Measurements from ENCODE around the gene MEPCE. TPM values are rescaled to one million over a fixed set of nuclear protein-coding genes. Genes with fewer than 3 reads are reported as not detected.

The MEPCE gene
- total RNA-seq, 1 experiment from 2014 or later = 43.3 TPM

DNA sequence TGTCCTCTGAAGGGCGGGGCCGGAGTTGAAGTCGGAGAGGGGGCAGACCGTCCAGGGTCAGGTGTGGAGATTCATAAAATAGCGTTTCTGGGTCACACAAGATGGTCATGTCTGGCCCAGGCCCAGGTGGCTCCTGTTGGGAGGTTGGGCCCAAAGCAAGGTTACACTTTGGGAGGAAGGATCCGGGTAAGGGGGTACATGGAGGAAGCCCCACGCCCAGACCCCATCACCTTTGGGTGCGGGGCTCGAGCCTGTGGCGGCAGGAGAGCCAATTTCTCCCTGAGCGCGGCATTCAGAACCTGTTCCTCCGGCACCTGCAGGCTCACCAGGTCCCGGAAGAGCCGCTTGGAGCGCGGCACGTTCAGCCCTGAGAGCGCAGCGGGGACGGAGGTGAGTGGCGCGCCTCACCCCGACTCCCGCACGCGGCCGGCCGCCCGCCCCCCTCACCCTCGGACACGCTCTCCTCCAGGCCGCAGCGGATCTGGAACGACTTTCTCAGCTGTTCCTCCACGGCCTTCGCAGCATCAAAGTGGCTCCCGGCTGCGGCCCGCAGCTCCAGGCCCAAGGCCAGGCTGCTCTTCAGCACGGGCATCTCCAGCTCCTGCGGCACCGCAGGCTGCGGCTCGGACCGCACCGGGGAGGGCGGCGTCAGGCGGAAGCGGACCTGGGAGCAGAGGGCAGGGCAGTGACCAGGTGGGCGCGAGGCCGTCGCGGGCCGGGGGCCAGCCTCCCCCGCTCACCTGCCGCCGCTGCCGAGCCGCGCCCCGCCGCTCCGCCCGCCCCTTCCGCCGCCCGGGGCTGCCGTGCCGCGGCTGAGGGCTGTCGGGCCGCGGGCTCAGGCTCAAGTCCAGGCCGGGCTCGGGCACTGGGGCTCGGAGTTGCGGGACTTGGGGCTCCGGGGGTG is 6.0 kb downstream of the MEPCE start:
- intact Hi-C loops (cut with micrococcal nuclease; ENCODE audit: unreplicated experiment) = loop anchor here (2.0 kb wide), 1 partner anchor 15 kb away; no protein-coding TSS in a partner anchor
- H3K4me3 Mint-ChIP-seq (ENCODE audit: unreplicated experiment) = peak overlapping the region; percentile 88
- H3K27ac Mint-ChIP-seq (ENCODE audit: unreplicated experiment) = peak overlapping the region; percentile 96
- no peaks in the 10 kb centered on the region for H3K27me3 ChIP-seq (replicated peaks; ENCODE audit: control insufficient read depth, insufficient read depth, low read length)
- H3K4me1 ChIP-seq = 0 out of 2 replicates have a peak, but pooled peaks cover 7% of the 10 kb centered on the region
- no peak for TF ChIP-seq CTCF (IDR thresholded peaks at IDR 0.05; ENCODE audit: insufficient read depth in 1 of 2, low read depth in 1 of 2, low read length in 1 of 2, severe bottlenecking in 1 of 2, unreplicated experiment in 1 of 2)
- H3K36me3 ChIP-seq (ENCODE audit: control insufficient read depth, insufficient read depth, low read length) = no peaks in the 10 kb centered on the region; the same call in 1 of the 2 replicates
- H3K9me3 Mint-ChIP-seq (ENCODE audit: unreplicated experiment) = no peaks in the 10 kb centered on the region
- H3K9me3 ChIP-seq = no peaks in the 10 kb centered on the region
- H3K27me3 Mint-ChIP-seq (ENCODE audit: insufficient read depth, unreplicated experiment) = no peaks in the 10 kb centered on the region
- ChIA-PET POLR2A (interaction anchor here (0.6 to 1.0 kb wide), 3 partner anchors 7 to 104 kb away, joined by 4 to 13 read pairs (median 7); partner anchors contain the start of gene ZCWPW1), CTCF (interaction anchor here (0.5 kb wide), 1 partner anchor 19 kb away, joined by 4 read pairs; no protein-coding TSS in a partner anchor)
- H3K4me1 Mint-ChIP-seq (ENCODE audit: low read depth, unreplicated experiment) = peaks cover 23% of the 10 kb centered on the region
- H3K4me3 ChIP-seq (ENCODE audit: low read depth, low read length) = peak overlapping the region; percentile 91
- peaks cover 56% of the 10 kb centered on the region for H3K36me3 Mint-ChIP-seq (ENCODE audit: insufficient read depth, unreplicated experiment)
- DNase-seq = peak; percentile 60 to 70
- TSS peak; percentile 55 for BruUV-seq (replicated peaks)

DNA sequence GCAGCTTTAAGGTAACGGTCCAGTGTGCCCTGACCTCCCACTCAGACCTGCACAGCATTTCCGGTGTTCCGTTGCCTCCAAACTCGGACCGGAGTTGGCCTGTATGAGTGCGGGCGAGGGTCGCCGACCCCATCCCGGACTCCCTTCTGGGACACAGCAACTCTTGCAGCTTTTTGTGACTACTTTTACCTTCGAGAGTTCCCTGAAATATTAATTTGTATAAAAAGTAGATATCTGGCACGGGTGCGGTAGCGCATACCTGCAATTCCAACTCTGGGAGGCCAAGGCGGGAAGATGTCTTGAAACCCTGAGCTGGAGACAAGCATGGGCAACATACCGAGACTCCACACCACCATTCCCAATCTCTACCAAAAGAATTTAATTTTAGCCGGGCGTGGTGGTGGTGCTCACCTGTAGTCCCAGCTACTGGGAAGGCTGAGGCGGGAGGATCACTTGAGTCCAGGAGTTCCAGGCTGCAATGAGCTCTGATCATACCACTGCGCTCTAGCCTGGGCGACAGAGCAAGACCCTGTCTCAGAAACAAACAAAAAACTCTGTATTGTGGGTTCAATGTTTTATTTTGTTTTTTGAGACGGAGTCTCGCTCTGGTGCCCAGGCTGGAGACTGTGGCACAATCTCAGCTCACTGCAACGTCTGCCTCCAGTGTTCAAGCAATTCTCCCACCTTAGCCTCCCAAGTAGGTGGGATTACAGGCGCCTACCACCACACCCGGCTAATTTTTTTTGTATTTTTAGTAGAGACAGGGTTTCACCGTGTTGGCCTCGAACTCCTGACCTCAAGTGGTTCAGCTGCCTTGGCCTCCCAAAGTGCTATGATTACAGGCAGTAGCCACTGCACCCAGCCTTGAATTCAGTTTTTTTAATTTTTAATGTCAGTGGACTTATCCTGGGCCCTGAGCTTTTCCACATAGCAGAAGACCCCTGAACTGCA is 7.8 kb downstream of the MEPCE start:
- Mint-ChIP-seq H3K27ac (ENCODE audit: unreplicated experiment) (no peak overlapping the region), H3K36me3 (ENCODE audit: insufficient read depth, unreplicated experiment) (peaks cover 43% of the 10 kb centered on the region), H3K27me3 (ENCODE audit: insufficient read depth, unreplicated experiment) (no peaks in the 10 kb centered on the region), H3K9me3 (ENCODE audit: unreplicated experiment) (no peaks in the 10 kb centered on the region), H3K4me1 (ENCODE audit: low read depth, unreplicated experiment) (peaks cover 17% of the 10 kb centered on the region), H3K4me3 (ENCODE audit: unreplicated experiment) (peak overlapping the region; percentile 88)
- no peak for TF ChIP-seq CTCF (IDR thresholded peaks at IDR 0.05; ENCODE audit: insufficient read depth in 1 of 2, low read depth in 1 of 2, low read length in 1 of 2, severe bottlenecking in 1 of 2, unreplicated experiment in 1 of 2)
- BruUV-seq (replicated peaks) = no TSS peak
- H3K4me1 ChIP-seq = no peaks in the 10 kb centered on the region
- no peaks in the 10 kb centered on the region for H3K9me3 ChIP-seq
- H3K27me3 ChIP-seq (replicated peaks; ENCODE audit: control insufficient read depth, insufficient read depth, low read length) = no peaks in the 10 kb centered on the region
- no peak overlapping the region for H3K4me3 ChIP-seq (ENCODE audit: low read depth, low read length)
- intact Hi-C loops (cut with micrococcal nuclease; ENCODE audit: unreplicated experiment) = loop anchor here (2.0 kb wide), 1 partner anchor 13 kb away; no protein-coding TSS in a partner anchor
- H3K36me3 ChIP-seq (ENCODE audit: control insufficient read depth, insufficient read depth, low read length) = no peaks in the 10 kb centered on the region; the same call in 1 of the 2 replicates
- DNase-seq = no peak
- ChIA-PET CTCF (interaction anchor here (0.5 to 1.3 kb wide), 12 partner anchors 9 to 755 kb away, joined by 3 to 7 read pairs (median 3); partner anchors contain the start of genes AGFG2, MOSPD3 and ZCWPW1), POLR2A (interaction anchor here (0.5 to 1.0 kb wide), 14 partner anchors 7 to 1383 kb away, joined by 3 to 13 read pairs (median 4); partner anchors contain the start of genes FBXO24, POP7 and ZCWPW1)

All from Caco-2 (cell line).